ENCODE results near the gene LRRC49.
A peak's percentile ranks its signal among the peaks of the same experiment; 100 is the strongest.

LRRC49 gene

GRCh38 chr15:71066983-71067382 lies 174.4 kb downstream of the LRRC49 start:
- no peaks in the 10 kb centered on the region for H3K36me3 ChIP-seq (ENCODE audit: control insufficient read depth, insufficient read depth, low read length)
- no peak for TF ChIP-seq CTCF (IDR thresholded peaks at IDR 0.05; ENCODE audit: insufficient read depth, low read length, poor library complexity, severe bottlenecking)
- no peak for DNase-seq (ENCODE audit: extremely low read depth, insufficient read length)
- H3K27me3 ChIP-seq (replicated peaks; ENCODE audit: control insufficient read depth, insufficient read depth, low read length): no peaks in the 10 kb centered on the region
- H3K4me3 ChIP-seq (replicated peaks; ENCODE audit: low read depth, low read length): no peak overlapping the region

- Histone ChIP-seq H3K27me3 (replicated peaks; ENCODE audit: control insufficient read depth, insufficient read depth, low read length) (no peaks in the 10 kb centered on the region), H3K36me3 (ENCODE audit: control insufficient read depth, insufficient read depth, low read length) (no peaks in the 10 kb centered on the region), H3K4me3 (replicated peaks; ENCODE audit: low read depth, low read length) (no peak overlapping the region)
- TF ChIP-seq CTCF (IDR thresholded peaks at IDR 0.05; ENCODE audit: insufficient read depth, low read length, poor library complexity, severe bottlenecking): peak; percentile 2
- no peak for DNase-seq (ENCODE audit: extremely low read depth, insufficient read length)
Measured at GRCh38 chr15:71069693-71070092, 177.1 kb downstream of the LRRC49 start.

- DNase-seq (ENCODE audit: extremely low read depth, insufficient read length): no peak
- no peak for TF ChIP-seq CTCF (IDR thresholded peaks at IDR 0.05; ENCODE audit: insufficient read depth, low read length, poor library complexity, severe bottlenecking)
- no peaks in the 10 kb centered on the region for H3K27me3 ChIP-seq (replicated peaks; ENCODE audit: control insufficient read depth, insufficient read depth, low read length)
- no peaks in the 10 kb centered on the region for H3K36me3 ChIP-seq (ENCODE audit: control insufficient read depth, insufficient read depth, low read length)
- H3K4me3 ChIP-seq (replicated peaks; ENCODE audit: low read depth, low read length): no peak overlapping the region
Measured at GRCh38 chr15:71071529-71071928, 178.9 kb downstream of the LRRC49 start.

GRCh38 chr15:71072423-71072822 lies 179.8 kb downstream of the LRRC49 start:
- no peak for DNase-seq (ENCODE audit: extremely low read depth, insufficient read length)
- no peak for TF ChIP-seq CTCF (IDR thresholded peaks at IDR 0.05; ENCODE audit: insufficient read depth, low read length, poor library complexity, severe bottlenecking)
- Histone ChIP-seq H3K27me3 (replicated peaks; ENCODE audit: control insufficient read depth, insufficient read depth, low read length) (no peaks in the 10 kb centered on the region), H3K4me3 (replicated peaks; ENCODE audit: low read depth, low read length) (no peak overlapping the region), H3K36me3 (ENCODE audit: control insufficient read depth, insufficient read depth, low read length) (no peaks in the 10 kb centered on the region)

- Histone ChIP-seq H3K4me3 (replicated peaks; ENCODE audit: low read depth, low read length) (no peak overlapping the region), H3K27me3 (replicated peaks; ENCODE audit: control insufficient read depth, insufficient read depth, low read length) (no peaks in the 10 kb centered on the region), H3K36me3 (ENCODE audit: control insufficient read depth, insufficient read depth, low read length) (no peaks in the 10 kb centered on the region)
- TF ChIP-seq CTCF (IDR thresholded peaks at IDR 0.05; ENCODE audit: insufficient read depth, low read length, poor library complexity, severe bottlenecking): no peak
- no peak for DNase-seq (ENCODE audit: extremely low read depth, insufficient read length)
Measured at GRCh38 chr15:71078506-71079207, 186.0 kb downstream of the LRRC49 start.
